ENCODE measurements around the gene EXOC4.

EXOC4 gene

DNA sequence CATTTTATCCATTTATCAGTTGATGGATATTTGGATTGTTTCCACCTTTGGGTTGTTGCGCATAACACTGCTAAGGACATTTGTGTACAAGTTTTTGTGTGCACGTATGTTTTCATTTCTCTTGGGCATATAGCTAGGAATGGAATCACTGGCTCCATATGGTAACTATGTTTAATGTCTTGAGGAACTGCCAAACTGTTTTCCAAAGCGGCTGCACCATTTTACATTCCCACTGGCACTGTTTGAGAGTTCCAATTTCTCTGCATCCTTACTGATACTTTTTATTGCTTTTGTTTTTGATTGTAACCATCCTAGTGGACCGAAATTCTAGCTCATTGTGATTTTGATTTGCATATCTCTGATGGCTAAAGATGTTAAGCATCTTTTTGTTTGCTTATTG lies 118.7 kb downstream of the EXOC4 start:
- DNase-seq, result no peak

DNA sequence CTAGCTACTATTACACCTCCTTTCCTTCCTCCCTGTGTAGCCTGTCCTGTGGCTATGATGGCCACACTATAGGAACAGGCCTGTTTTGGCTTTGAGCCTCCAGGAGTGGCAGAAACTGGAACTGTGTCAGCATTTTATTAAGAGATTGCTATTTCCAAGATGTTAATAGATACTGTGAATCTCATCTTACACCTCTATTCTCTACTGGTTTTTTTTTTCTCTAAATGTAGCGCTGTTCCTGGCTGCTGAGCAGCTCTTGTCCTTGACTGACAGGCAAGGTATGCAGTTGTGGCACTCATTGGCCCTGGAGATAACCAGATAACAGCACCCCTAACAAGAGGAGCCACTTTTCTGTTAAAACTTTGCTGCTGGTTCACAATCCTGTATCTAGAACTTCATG lies 119.5 kb downstream of the EXOC4 start:
- DNase-seq, result no peak

DNA sequence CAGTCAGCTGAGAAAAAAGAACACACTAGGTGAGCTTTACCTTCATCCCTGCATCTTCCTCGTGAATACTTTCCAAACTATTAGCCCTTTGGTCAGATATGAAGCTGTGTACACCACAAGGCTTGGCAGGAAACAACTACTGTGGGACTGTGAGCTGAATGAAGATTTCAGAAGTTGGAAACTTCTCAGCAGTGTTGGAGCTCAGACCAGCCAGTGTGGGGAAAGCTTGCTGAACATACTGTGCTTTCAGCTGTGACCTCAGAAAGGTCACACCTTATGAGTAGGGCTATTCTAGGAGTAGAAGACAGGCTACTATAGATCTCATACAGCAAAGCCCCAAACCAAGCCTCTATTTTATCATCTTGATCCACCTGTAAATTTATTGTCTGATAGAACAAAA lies 123.6 kb downstream of the EXOC4 start:
- DNase-seq, result no peak

DNA sequence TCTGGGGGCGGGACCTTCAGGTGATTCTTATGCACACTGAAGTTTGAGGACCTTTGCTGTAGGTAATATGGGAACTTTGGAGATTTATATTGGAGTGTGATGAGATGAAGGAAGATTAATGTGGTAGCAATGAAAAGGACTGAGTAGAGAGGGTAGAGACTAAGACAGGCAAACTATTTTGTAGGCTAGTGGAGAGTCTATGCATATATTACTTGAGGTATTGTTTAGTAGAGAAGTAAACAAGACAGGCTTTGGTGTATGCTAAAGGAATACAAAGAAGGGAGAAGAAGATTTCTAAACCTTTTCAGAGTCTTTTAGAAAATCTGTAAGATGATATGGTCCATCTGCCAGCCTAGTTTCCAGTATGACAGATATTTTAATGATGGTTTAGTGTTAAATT lies 129.1 kb downstream of the EXOC4 start:
- no peak for DNase-seq

DNA sequence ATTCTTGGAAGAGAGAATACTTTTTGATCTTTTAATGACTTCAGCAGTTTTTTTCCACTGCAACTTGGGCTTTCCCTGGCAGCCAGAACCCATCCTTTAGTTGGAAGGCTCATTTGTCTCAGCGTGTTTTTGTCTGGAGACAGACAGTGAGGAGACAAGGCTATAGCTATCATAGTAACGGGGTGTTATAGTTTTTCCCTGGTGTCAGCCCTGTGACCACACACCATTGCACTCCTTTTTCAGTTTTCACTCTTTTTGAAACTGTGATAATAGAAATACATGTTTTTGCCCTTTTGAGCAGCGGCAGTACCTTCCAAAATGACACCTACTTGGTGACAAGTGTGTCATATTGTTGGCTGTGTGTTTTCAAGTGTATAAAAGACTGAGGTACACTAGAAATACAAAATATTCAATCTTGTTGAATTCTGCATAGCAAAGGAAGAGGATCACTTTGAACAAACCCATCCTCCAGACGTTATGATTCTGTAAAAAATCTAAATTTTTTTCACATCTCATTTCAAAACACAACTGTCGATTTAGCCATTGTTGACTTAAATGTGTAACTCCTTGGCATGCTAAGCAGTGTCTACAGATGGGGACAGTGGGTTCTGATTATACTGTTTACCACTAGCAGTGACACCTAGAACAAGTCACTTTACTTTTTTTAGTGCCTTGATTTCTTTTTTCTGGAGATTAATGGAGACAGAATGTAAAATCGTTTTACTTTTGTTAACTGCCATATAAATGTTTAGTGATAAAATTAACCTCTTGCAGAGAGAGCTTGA lies 130.1 kb downstream of the EXOC4 start:
- DNase-seq, result no peak

DNA sequence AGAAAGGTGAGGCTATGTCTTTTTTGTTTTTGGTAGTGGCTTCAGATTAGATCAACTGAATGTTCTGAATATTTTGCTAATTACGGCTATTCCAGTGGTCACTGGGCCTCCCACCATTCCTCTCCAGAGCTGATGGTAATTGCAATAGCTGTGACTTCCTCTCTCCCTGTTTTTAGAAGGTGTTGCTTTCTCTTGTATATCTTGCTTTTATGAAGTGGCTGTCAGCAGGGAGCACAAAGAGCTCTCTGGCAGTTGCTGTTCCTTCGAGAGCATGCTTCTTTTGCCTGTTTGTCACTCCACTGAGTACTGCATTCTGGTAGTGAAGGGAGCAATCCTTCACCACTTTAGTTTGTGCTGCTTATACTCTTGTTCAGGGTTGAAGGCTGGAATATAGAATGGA lies 133.3 kb downstream of the EXOC4 start:
- no peak for DNase-seq

DNA sequence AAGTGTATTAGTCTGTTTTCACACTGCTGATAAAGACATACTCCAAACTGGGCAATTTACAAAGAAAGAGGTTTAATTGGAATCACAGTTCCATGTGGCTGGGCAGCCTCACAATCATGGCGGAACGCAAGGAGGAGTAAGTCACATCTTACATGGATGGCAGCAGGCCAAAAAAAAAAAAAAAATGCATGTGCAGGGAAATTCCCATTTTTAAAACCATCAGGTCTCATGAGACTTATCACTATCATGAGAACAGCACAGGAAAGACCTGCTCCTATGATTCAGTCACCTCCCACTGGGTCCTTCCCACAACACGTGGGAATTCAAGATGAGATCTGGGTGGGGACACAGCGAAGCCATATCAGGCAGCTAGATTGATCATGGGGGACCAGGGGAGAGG lies 136.8 kb downstream of the EXOC4 start:
- DNase-seq, result no peak

DNA sequence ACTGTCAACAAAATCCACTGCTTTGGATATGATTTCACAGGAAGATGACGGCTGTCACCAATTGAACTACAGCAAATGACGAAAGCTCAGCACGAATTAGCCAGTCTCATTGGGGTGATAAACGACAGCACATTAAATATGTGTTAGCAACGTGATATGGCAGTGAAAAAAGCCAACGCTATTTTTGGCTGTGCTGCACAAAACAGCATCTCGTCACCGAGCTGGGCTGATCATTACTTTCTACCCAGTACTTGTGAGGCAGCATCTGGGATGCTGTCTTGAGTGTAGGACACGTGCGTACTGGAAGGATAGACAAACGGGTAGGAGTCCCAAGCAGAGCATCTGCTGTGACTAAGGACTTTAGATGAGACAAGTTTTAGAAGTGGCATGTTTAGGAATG lies 138.3 kb downstream of the EXOC4 start:
- DNase-seq, result no peak

DNA sequence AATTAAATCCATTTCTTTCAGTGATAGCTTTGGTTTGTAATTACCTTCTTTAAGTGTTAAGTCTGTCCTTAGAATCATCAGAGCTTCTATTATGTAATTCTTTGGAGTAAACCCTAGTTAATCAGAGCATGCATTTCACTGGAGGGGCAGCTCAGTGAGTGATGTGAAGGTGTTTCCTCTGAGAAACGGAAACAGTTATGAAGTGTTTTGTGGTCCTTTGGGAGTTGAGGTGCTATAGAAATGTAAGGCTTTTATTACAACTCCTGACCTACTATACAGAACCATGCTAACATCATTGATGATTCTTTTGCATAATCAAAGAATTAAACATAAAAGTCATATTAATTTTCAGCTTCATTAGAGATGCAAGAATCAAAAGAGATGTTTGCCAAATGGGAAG lies 141.5 kb downstream of the EXOC4 start:
- no peak for DNase-seq

DNA sequence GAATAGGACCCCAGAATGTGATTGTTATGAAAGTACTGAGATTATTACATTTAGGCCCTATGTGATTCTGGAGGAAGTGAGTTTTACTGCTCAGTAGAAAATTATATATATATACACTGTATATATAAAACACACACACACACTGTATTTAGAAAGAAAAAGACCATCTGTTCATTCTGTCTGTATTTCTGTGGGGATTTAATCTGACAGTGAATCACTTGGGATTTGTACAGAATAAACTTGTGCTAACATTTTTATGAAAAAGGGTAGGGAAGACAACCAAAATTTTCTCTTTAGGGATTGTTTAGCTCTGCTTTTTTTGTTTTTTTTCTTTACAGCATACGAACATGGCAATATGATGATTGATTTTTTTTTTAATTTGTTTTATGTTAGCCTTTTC lies 142.7 kb downstream of the EXOC4 start:
- no peak for DNase-seq

DNA sequence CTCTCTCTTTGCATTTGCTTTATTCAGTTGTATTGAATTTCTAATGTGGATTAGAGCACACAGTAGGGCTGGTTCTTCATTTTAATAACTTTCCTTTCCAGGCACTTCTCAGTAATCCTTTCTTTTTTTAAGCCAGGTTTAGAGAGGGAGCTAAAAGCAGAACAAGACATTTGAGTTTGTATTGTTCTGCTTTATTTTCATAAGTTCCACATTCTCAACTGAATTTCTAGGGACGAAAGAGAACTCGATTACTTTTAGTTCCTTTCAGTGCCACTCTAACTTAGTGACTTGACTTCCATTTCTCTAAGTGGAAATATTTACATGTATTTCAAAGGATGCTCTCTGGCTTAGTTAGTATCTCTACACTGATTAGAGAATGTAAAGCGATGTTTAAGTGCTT lies 145.6 kb downstream of the EXOC4 start:
- DNase-seq, result no peak

DNA sequence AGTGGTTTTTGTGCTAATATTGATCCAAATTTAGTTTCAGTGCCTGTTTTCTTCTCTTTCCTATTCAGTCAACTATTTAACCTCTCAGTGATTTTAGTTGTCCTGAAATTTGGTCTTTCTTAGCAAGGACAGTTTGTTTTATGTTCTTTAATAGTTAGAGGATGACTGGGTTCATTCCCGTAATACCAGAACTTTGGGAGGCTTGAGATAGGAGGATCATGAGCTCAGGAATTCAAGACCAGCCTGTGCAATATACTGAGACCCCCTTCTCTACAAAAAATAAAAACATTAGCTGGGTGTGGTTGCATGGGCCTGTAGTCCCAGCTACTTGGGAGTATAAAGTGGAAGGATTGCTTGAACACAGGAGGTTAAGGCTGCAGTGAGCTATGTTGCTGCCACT lies 148.3 kb downstream of the EXOC4 start:
- no peak for DNase-seq

DNA sequence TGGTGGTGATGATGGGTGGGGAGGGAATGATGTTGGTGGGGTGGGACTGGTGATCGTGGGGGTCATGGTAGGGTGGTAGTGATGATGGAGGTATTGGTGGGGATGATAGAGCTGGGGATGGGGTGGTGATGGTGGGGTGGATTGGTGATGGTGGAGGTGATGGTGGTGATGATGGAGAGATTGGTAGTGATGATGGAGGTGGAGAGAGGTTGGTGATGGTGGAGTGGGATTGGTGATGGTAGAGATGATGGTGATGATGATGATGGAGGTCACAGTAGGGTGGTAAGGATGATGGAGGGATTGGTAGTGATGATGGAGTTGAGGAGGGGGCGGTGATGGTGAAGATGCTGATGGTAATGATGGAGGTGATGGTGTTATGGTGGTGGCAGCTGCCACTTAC lies 155.3 kb downstream of the EXOC4 start:
- no peak for DNase-seq

DNA sequence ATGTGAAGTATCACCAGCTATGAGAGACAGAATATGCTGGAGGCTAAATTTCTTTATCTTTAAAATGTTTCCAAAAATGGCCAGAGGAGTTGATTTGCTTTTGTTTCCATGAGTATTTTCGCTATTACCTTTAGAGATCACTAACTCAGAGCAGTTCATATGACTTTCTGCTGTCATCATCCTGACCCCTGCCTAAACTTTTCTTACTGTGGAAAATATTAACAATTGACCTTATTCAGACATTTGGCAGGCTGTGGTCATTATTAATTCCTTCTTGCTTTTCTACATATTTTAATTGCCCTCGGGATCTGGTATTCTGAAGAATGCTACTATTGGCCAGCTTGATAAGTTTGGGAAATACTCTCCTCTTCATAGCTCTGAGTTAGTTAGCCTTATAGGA lies 156.5 kb downstream of the EXOC4 start:
- no peak for DNase-seq

DNA sequence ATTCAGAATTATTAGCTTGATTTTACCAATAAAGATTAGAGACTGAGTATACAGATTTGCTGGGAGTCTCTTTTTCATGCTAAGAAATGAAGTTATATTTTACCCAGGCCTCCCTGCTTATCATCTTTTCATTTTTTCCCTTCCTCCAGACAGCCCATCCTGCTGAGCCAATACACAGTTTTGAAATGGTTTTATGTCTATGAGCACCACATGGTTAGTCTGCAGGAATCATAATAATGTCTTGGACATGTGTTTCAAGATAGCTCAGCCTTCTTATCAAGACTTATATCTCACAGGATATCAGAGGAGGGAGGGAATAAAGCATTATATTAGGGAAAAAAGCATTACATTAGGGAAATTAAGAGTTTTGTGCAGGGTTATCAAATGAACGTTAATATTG lies 157.1 kb downstream of the EXOC4 start:
- no peak for DNase-seq

DNA sequence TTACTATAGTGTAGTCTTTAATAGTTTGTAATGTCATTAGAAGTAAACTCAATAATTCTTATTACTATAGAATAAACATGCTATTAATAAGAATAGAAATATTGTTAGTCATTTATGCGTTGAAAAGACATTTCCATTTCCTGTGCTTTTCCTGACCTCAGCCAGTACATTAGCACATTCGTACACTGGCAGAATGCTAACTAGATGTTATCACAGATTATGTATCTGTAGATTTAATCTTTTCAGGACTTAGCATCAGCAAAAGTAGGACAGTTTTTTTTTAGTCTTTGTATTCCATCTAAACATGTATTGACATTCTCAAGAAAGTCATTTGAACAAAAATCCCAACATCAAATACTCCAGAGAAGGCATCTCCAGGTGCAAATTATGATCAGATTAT lies 158.5 kb downstream of the EXOC4 start:
- DNase-seq, result no peak

DNA sequence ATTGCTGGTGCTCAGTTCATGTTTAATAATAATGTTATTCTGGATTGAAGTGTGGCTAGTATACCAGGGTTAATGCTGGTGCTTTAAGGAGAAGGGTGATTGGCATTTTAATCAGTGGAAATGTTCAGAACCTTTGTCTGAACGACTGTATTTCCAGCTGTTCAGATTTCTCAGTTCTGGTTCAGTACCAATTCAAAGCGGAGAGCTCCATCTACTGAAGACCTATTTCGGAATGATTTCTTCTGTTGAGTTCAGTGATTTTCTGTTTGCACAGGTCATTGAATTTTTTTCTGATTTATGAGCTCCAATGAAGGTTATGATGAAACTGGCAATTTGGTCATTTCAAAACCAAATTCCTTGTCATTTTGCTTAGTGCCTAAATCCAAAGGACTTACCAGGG lies 160.1 kb downstream of the EXOC4 start:
- no peak for DNase-seq

DNA sequence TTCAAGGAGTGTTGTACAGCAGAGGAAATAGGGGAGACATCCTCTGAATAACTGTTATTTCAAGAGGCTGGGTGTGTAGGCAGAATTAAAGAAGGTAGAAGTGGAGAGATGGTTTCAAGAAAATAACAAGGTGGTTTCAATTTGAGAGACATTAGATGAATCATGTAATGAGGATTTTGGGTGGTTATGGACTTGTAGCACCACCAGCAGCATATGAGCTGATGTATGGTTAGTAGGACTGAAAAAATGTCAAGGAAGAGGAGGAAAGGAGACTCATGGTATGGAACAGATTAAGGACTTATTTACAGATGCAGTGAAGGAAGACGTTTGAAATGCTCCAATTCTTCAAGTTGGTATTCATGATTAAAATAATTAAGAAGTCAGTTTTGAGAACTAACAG lies 166.2 kb downstream of the EXOC4 start:
- DNase-seq, result no peak

DNA sequence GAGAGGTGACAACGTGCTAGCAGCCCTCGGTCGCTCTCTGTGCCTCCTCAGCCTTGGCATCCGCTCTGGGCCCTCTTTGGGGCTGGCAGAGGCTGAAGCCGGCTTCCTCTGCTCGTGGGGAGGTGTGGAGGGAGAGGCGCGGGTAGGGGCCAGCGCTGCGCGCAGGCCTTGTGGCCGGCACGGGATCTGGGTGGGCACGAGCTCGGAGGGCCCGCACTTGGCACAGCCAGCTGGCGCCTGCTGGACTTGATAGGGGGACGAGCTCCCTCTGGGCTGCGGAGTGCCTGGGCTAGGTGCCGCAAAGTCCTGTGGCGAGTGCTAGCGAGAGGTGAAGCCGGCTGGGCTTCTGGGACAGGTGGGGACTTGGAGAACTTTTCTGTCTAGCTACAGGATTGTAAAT lies 170.7 kb downstream of the EXOC4 start:
- no peak for DNase-seq

DNA sequence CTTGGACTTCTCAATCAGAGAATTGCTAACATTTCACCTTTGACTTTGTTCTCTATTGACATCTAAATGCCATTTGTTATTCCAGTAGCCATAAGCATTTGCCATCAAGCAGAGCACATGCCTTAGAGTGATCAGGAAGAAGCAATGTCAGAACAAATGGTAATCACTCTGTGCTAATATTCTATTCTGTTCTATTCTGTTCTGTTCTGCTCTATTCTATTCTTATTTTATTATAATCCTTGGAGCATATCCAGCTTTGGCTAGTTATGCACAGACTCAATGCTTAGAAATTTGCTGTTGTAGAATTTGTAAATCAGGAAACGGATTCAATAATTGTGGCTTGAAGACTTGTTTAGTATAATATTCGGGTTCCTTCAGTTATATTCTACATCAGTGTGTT lies 175.4 kb downstream of the EXOC4 start:
- no peak for DNase-seq

DNA sequence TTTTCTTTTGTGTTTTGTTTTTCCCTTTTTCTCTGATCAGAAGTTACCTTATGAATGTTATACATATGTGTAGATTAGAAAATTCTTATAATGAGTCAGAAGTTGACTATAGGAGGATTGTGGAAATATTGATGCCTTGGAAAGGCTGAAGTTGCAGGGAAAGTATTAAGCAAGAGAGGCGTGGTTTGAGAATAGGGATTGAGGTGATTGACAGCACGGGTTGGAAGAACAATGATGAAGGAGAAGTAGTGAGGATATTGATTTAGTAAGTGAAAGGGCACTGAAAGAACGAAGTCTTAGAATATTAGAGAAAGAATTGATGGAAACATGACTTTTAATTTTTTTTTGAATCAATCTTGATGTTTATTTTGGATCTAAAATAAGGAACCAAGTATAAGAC lies 176.0 kb downstream of the EXOC4 start:
- DNase-seq, result no peak

DNA sequence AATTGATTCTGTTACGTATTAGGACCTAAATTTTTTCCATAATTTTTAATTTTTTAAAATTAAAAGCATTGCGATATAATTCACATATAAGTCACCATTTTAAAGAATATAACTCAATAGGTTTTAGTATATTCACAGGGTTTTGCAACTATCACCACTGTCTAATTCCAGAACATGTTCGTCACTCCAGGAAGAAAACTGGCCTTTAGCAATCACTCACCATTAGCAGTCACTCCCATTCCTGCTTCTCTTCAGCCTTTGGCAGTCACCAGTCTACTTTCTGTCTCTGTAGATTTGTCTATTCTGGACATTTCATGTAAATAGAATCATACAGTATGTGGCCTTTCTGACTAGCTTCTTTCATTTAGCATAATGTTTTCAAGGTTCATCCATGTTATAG lies 176.5 kb downstream of the EXOC4 start:
- DNase-seq, result no peak

DNA sequence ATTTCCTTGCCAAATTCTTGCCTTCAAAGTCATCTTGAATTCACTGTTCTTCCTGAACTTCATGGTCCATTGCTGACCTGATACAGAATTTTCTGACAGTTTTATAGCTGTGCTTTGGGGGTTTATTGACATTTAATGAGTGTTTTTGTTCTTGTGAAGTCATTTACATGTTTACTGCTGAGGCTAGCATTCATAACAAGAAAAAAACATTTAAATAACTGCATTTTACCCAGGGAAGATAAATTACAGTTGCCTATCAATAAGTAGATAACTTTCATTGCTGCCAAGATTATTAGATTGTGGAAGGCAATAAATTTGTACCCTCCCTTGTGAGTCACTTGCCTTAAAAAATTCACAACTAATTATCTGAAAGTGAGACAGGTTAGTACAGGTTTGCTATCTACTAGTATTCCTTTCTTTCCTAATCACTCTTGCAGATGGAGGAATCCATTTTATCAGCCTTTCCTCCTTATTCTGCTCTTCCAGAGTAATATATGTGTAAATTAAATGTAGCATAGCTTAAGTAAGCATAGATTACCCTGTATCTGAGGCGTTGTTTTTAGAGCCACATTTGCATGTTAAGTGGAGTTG lies 178.4 kb downstream of the EXOC4 start:
- no peak for DNase-seq

DNA sequence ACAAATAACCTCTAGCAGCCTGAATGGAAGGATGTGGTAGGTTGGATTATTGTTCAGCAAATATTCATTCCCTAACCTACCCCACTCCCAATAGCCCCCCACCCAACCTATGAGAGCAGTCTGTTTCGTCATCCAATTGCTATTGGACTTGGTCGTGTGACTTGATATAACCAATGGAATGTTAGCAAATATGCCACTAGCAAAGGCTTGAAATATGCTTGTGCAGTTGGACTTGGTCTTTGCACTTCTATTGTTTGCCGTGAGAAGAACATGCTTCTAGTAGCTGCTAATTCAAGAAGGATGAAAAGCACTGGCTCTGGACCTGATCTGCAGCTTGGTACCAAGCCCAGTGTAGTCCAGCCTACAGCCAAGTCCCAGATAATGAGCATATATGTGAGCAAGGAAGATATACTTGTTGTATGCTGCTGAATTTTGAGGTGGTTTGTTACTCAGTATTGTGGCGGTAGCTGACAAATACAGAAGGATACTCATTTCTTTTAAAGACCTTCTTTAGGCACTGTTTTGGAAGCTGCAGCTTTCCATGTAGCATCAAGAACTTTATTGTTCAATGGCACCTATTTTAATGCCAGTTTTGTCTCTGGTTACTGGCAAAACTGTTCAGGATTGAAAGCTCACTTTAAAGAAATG lies 180.4 kb downstream of the EXOC4 start:
- DNase-seq, result no peak
